ENCODE data around the gene VWA8.
"Not testable (repeated sequence)": the region's sequence is repeated elsewhere in the genome, so short reads cannot be mapped to it uniquely, and the experiment has no call there.

VWA8 gene

GRCh38 chr13:41970022-41970421 is 9.1 kb upstream of the VWA8 start:
- no peak overlapping the region for H3K4me3 ChIP-seq
- no peak overlapping the region for H3K27ac ChIP-seq

- no peak overlapping the region for H3K27ac ChIP-seq
- H3K4me3 ChIP-seq = no peak overlapping the region
Measured at GRCh38 chr13:41969072-41969471, 8.2 kb upstream of the VWA8 start.

DNA sequence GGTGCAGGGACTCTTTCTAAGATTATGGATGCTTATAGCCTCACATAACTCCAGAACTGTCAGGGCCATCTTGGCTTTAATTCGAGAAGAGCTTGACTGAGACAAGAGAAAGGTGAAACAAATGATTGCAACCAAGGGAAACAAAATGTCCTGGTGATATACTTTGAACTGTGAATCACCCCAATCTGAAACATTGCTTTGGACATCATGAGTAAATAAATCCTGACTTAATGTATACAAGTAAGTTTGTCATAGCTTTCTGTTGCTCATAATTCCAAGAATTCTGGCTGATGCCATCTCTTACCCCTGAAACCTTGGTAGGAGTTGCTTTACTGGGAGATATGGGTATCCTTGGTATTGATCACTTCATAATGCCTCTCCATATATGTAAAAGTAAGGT is 5.8 kb upstream of the VWA8 start:
- Histone ChIP-seq H3K4me3 (no peak overlapping the region), H3K27ac (no peak overlapping the region)

DNA sequence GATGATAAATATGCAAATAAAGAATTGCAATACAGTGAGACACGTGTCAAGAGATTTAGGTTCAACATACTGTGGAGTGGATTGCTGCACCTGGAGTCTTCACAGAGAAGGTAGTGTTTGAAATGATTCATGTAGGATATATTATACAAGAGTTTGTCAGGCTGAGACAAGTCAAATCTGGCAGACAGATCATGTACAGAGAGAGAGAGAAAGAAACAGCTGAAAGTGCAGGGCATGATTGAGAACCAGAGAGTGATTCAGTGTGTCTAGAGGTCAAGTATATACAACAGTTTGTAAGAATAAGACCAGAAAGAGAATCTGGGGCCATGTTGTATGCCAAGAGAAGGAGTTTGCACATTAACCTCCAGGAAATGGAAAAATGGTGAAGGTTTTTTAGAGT is 2.1 kb upstream of the VWA8 start:
- peak overlapping the region in 6 of 21 experiments; percentile 8 to 47 (median 34) for H3K27ac ChIP-seq
- H3K4me3 ChIP-seq = no peak overlapping the region

GRCh38 chr13:41961466-41961760 is 504 bp upstream of the VWA8 start:
- Histone ChIP-seq H3K4me3 (peak overlapping the region; percentile 59 to 95 (median 85)), H3K27ac (peak overlapping the region in 20 of 21 experiments; percentile 72 to 96 (median 88))

GRCh38 chr13:41960211-41960636 is 685 bp downstream of the VWA8 start:
- peak overlapping the region; percentile 27 to 96 (median 88) for H3K27ac ChIP-seq
- H3K4me3 ChIP-seq = peak overlapping the region; percentile 59 to 95 (median 85)

DNA sequence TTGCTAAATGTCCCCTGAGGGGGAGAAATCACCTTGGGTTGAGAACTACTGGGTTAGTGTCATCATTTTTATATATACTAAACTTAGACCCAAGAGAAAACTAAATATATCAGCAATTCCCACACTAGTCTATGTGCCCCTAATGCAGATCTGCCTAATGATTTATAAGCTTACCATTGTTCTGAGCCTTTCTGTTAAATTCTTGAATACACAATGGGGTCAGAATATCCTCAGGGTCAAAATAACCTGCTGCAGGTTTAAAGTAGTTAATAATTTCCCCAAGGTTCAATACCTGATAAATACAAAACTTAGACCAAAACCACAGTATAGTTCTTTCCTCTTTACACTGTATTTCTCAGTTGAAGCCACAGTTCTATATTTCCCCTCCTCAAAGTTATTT is 4.6 kb downstream of the VWA8 start:
- H3K4me3 ChIP-seq = no peak overlapping the region
- no peak overlapping the region for H3K27ac ChIP-seq

DNA sequence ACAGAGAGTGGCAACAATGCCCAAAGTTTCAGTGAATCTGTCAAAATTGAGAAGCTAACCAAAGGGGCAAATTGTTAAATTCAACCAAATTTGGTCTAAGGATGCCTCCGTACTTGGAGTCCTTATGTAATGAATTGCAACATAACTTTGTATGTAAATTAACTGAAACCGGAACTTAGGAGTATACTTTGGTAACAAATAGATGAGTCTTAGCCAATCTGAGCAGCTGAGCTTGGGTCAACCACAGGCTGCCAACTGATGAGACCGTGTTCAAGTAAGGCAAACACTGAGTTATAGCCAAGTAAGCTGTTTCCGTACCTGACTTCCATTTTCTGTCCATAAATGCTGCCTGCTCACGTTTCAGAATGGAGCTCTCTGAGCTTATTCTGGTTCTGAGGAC is 5.3 kb downstream of the VWA8 start:
- no peak overlapping the region for H3K4me3 ChIP-seq
- no peak overlapping the region for H3K27ac ChIP-seq

DNA sequence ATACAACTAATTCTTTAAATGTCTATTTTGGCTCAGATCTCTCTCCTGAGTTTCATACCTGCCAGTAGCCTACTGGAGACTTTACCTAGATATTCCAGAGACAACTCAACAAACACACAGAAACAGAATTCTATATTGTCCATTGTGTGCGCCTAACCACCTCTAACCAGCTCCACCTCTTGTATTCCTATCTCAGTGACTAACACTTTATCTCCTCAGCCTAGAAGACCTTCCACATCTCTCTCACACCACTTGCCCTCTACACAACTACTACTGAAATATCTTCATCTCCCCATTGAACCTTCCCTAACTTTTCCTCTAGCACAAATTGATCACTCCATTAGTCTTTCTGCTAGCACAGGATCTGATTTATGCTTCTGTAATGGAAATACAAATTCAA is 6.7 kb downstream of the VWA8 start:
- Histone ChIP-seq H3K4me3 (no peak overlapping the region), H3K27ac (no peak overlapping the region)

DNA sequence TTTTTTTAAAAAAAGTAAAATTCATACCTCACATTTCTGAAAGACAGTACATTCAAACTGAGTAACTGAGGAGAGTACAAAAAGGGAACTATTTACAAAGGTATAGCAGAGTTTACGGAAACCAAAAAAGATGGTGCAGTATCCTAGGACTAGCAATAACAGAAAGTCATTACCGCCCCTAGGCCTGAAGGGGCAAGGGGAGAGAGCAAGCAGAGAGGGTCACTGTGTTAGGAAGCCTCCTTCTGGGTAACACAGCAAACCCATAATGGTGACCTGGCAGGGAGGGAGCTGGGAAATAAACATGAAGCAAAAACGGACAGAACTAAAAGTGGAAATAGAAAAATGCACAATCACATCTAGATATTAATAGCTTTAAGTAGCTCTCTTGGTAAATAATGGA is 8.2 kb downstream of the VWA8 start:
- Histone ChIP-seq H3K27ac (no peak overlapping the region), H3K4me3 (no peak overlapping the region)

DNA sequence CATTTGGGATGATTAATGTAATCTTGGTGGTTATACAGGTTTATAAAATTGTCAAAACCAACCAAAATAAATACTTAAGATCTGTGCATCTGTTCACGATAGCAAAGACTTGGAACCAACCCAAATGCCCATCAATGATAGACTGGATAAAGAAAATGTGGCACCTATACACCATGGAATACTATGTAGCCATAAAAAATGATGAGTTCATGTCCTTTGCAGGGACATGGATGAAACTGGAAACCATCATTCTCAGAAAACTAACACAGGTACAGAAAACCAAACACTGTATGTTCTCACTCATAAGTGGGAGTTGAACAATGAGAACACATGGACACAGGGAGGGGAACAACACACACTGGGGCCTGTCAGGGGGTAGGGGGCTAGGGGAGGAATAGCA is 11.8 kb downstream of the VWA8 start:
- not testable (repeated sequence) for H3K4me3 ChIP-seq

DNA sequence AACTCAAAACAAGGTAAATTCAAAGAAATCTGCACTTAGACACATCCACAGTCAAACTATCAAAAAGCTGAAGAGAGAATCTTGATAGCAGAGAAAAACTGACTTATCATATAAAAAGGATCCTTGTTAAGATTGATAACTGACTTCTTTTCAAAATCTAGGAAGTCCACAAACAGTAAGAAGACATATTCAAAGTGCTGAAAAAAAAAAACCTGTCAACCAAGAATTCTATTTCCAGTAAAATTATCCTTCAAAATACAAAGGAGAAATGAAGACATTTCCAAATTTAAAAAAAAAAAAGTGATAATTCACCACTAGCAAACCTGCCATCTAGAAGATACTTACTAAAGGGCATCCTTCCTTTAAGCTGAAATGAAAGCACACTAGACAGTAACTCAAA is 15.0 kb downstream of the VWA8 start:
- Histone ChIP-seq H3K4me3 (no peak overlapping the region), H3K27ac (no peak overlapping the region)

More for the DNA sequence above, 11.8 kb downstream of the VWA8 start:
- H3K27ac ChIP-seq = not testable (repeated sequence)

GRCh38 chr13:41944635-41945397 is 16.1 kb downstream of the VWA8 start:
- H3K27ac ChIP-seq = no peak overlapping the region
- H3K4me3 ChIP-seq = no peak overlapping the region

GRCh38 chr13:41944229-41944628 is 16.7 kb downstream of the VWA8 start:
- no peak overlapping the region for H3K4me3 ChIP-seq
- no peak overlapping the region for H3K27ac ChIP-seq

GRCh38 chr13:41942462-41943094 is 18.3 kb downstream of the VWA8 start:
- no peak overlapping the region for H3K27ac ChIP-seq
- H3K4me3 ChIP-seq = no peak overlapping the region

DNA sequence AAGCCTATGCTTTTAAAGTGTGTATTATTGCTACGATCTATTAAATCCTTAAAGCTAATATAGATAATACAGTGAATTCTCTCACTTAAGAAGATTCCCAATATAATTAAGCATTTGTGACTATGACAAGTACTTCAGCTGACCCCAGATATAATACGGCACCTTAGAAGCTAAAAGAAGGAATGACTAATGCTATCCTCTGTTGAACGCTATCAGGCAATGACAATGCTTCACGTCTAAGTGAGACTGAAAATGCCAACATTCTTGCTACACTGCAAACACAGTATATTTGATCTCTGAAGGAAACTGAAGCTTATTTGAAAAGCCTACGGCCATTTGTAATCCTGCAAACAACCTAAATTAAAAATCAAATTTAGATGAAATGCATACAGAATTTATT is 19.7 kb downstream of the VWA8 start:
- H3K27ac ChIP-seq = no peak overlapping the region
- H3K4me3 ChIP-seq = no peak overlapping the region

GRCh38 chr13:41939398-41939797 is 21.5 kb downstream of the VWA8 start:
- Histone ChIP-seq H3K4me3 (no peak overlapping the region), H3K27ac (no peak overlapping the region)

DNA sequence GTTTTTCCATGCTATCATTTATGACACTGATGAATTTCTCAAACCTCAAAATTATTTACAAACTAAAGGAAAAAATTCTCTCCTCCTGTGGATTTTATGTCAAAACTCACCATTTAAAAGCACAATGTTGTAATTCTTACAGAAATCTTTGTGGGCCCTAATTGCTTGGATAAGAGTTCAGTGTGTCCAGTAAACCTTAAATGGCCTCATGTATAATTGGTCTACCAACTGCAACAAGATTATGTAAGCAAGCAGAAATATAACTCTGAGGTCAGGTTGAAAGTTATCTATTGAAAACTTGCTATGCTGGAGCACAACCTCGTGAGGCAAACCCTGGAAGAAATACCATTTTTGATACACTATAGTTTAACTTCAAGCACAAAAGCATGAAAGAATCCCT is 22.0 kb downstream of the VWA8 start:
- no peak overlapping the region for H3K4me3 ChIP-seq
- H3K27ac ChIP-seq = no peak overlapping the region

GRCh38 chr13:41937388-41937787 is 23.5 kb downstream of the VWA8 start:
- H3K4me3 ChIP-seq = no peak overlapping the region
- H3K27ac ChIP-seq = no peak overlapping the region

- Histone ChIP-seq H3K4me3 (no peak overlapping the region), H3K27ac (no peak overlapping the region)
Measured at GRCh38 chr13:41935501-41935900, 25.4 kb downstream of the VWA8 start.

GRCh38 chr13:41934994-41935393 is 25.9 kb downstream of the VWA8 start:
- H3K27ac ChIP-seq = no peak overlapping the region
- H3K4me3 ChIP-seq = no peak overlapping the region

- no peak overlapping the region for H3K27ac ChIP-seq
Measured at GRCh38 chr13:41934120-41934519, 26.8 kb downstream of the VWA8 start.

More at GRCh38 chr13:41934120-41934519, 26.8 kb downstream of the VWA8 start:
- H3K4me3 ChIP-seq = no peak overlapping the region
